ENCODE data around the gene PRMT3.

DNA sequence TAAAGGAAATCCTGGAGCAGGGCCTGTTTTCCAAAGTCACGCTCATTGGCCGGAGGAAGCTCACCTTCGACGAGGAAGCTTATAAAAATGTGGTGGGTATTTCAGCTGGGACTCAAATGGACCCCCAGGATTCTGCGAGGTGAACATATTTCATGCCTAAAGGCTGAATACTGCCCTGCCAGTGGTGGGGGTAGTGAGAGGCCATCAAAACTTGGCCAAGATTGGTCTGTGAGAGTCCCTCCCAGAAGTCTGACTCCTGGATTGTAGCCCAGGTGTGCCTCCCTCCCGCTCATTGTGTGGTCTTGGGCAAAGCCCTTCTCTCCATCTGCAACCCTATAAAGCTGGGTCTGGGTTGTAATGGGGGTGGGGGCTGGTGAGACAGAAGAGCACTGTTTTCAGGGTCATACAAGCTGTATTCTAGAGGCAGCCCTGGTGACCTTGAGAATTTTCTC lies 23.1 kb upstream of the PRMT3 start:
- TF ChIP-seq FOS (IDR thresholded peaks at IDR 0.05; ENCODE audit: borderline replicate concordance, insufficient read depth, low read length) (no peak), CTCF (IDR thresholded peaks at IDR 0.05; ENCODE audit: extremely low read depth in 1 of 2, insufficient read depth in 1 of 2, low read depth in 1 of 2, low read length in 2 of 2) (no peak), EZH2 (IDR thresholded peaks at IDR 0.05; ENCODE audit: borderline replicate concordance, low read depth, low read length, severe bottlenecking) (no peak)
